Measurements from ENCODE around the gene TMSB10. TPM values are rescaled to one million over a fixed set of nuclear protein-coding genes. Genes with fewer than 3 reads are reported as not detected.

TMSB10 gene
- total and polyA plus RNA-seq, 2 of the 13 experiments (the other 11 are each of a cell fraction or from before 2014, with no cell fraction given): 665 to 708 TPM

DNA sequence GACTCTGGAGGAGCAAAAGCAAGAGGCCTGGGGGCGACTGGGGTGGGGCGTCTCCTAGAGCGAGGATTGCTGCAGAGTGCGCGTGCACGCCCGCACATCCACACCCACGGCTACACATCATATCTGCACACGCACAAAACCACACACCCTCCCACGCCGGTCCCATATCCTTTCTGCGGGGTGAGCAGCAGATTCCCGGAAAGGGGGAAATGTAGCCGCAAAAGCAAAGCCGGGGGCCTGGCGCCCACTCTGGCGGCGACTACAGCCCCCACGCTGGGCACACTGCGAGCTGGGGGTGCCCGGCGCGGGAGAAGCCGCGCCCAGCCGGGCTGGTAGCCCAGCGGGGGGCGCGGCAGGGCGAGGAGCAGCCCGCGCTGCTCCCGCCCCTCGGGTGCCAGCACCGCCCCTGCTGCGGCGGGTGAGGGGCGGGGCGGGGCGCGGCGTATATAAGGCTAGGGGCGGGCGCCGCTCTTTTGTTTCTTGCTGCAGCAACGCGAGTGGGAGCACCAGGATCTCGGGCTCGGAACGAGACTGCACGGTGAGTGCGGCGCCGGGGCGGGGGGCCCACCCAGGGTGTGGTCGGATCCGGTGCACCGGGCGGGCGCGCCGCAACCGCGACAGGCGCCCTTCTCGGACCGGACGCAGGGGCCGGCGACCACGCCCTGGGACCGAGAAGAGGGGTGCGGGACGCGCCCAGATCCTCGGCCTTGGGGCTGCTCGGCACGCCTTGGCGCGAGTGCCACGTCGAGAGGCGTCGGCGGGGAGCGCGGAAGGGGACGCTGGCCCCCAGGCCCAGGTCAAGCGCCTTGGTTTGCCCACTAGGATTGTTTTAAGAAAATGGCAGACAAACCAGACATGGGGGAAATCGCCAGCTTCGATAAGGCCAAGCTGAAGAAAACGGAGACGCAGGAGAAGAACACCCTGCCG is at the start of gene TMSB10 (continued):
- TF ChIP-seq, protein P1, sequence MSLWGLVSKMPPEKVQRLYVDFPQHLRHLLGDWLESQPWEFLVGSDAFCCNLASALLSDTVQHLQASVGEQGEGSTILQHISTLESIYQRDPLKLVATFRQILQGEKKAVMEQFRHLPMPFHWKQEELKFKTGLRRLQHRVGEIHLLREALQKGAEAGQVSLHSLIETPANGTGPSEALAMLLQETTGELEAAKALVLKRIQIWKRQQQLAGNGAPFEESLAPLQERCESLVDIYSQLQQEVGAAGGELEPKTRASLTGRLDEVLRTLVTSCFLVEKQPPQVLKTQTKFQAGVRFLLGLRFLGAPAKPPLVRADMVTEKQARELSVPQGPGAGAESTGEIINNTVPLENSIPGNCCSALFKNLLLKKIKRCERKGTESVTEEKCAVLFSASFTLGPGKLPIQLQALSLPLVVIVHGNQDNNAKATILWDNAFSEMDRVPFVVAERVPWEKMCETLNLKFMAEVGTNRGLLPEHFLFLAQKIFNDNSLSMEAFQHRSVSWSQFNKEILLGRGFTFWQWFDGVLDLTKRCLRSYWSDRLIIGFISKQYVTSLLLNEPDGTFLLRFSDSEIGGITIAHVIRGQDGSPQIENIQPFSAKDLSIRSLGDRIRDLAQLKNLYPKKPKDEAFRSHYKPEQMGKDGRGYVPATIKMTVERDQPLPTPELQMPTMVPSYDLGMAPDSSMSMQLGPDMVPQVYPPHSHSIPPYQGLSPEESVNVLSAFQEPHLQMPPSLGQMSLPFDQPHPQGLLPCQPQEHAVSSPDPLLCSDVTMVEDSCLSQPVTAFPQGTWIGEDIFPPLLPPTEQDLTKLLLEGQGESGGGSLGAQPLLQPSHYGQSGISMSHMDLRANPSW (CRISPR knock-in tag; IDR thresholded peaks at IDR 0.05; ENCODE audit: borderline replicate concordance): peak; percentile 30; the same call in 1 of the 2 replicates
- TF ChIP-seq, protein P2, sequence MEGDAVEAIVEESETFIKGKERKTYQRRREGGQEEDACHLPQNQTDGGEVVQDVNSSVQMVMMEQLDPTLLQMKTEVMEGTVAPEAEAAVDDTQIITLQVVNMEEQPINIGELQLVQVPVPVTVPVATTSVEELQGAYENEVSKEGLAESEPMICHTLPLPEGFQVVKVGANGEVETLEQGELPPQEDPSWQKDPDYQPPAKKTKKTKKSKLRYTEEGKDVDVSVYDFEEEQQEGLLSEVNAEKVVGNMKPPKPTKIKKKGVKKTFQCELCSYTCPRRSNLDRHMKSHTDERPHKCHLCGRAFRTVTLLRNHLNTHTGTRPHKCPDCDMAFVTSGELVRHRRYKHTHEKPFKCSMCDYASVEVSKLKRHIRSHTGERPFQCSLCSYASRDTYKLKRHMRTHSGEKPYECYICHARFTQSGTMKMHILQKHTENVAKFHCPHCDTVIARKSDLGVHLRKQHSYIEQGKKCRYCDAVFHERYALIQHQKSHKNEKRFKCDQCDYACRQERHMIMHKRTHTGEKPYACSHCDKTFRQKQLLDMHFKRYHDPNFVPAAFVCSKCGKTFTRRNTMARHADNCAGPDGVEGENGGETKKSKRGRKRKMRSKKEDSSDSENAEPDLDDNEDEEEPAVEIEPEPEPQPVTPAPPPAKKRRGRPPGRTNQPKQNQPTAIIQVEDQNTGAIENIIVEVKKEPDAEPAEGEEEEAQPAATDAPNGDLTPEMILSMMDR (CRISPR knock-in tag; IDR thresholded peaks at IDR 0.05): peak; percentile 35; the same call in 1 of the 2 replicates
- TF ChIP-seq ZNF556 (CRISPR knock-in tag; IDR thresholded peaks at IDR 0.05; ENCODE audit: borderline replicate concordance): peak; percentile 71; the same call in 1 of the 2 replicates
- peak; percentile 82; the same call in 1 of the 2 replicates for TF ChIP-seq AHR (CRISPR knock-in tag; IDR thresholded peaks at IDR 0.05)
- TF ChIP-seq, protein P3, sequence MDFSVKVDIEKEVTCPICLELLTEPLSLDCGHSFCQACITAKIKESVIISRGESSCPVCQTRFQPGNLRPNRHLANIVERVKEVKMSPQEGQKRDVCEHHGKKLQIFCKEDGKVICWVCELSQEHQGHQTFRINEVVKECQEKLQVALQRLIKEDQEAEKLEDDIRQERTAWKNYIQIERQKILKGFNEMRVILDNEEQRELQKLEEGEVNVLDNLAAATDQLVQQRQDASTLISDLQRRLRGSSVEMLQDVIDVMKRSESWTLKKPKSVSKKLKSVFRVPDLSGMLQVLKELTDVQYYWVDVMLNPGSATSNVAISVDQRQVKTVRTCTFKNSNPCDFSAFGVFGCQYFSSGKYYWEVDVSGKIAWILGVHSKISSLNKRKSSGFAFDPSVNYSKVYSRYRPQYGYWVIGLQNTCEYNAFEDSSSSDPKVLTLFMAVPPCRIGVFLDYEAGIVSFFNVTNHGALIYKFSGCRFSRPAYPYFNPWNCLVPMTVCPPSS (IDR thresholded peaks at IDR 0.05): no peak
- TF ChIP-seq ZNF543 (CRISPR knock-in tag; IDR thresholded peaks at IDR 0.05): peak; percentile 48; the same call in 1 of the 2 replicates
- TF ChIP-seq, protein P4, sequence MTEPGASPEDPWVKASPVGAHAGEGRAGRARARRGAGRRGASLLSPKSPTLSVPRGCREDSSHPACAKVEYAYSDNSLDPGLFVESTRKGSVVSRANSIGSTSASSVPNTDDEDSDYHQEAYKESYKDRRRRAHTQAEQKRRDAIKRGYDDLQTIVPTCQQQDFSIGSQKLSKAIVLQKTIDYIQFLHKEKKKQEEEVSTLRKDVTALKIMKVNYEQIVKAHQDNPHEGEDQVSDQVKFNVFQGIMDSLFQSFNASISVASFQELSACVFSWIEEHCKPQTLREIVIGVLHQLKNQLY (CRISPR knock-in tag; IDR thresholded peaks at IDR 0.05): peak; percentile 45; the same call in 1 of the 2 replicates
- TF ChIP-seq CHD4 (IDR thresholded peaks at IDR 0.05; ENCODE audit: borderline replicate concordance, low read length): no peak
- TF ChIP-seq, protein P5, sequence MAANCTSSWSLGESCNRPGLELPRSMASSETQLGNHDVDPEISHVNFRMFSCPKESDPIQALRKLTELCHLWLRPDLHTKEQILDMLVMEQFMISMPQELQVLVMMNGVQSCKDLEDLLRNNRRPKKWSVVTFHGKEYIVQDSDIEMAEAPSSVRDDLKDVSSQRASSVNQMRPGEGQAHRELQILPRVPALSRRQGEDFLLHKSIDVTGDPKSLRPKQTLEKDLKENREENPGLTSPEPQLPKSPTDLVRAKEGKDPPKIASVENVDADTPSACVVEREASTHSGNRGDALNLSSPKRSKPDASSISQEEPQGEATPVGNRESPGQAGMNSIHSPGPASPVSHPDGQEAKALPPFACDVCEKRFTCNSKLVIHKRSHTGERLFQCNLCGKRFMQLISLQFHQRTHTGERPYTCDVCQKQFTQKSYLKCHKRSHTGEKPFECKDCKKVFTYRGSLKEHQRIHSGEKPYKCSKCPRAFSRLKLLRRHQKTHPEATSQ (CRISPR knock-in tag; IDR thresholded peaks at IDR 0.05; ENCODE audit: borderline replicate concordance): peak; percentile 80; the same call in 1 of the 2 replicates
- TF ChIP-seq NPAS2 (CRISPR knock-in tag; IDR thresholded peaks at IDR 0.05; ENCODE audit: borderline replicate concordance): no peak
- no peak for TF ChIP-seq ZNF703 (CRISPR knock-in tag; IDR thresholded peaks at IDR 0.05; ENCODE audit: borderline replicate concordance)
- no peak for TF ChIP-seq ZNF781 (CRISPR knock-in tag; IDR thresholded peaks at IDR 0.05; ENCODE audit: borderline replicate concordance, not compliant biosample characterization)
- 0 out of 2 replicates have a peak, but pooled peaks have one; percentile 39 for TF ChIP-seq ZNF570 (CRISPR knock-in tag; IDR thresholded peaks at IDR 0.05; ENCODE audit: borderline replicate concordance)
- no peak for TF ChIP-seq ZNF33A (CRISPR knock-in tag; IDR thresholded peaks at IDR 0.05; ENCODE audit: borderline replicate concordance)
- TF ChIP-seq, protein P6, sequence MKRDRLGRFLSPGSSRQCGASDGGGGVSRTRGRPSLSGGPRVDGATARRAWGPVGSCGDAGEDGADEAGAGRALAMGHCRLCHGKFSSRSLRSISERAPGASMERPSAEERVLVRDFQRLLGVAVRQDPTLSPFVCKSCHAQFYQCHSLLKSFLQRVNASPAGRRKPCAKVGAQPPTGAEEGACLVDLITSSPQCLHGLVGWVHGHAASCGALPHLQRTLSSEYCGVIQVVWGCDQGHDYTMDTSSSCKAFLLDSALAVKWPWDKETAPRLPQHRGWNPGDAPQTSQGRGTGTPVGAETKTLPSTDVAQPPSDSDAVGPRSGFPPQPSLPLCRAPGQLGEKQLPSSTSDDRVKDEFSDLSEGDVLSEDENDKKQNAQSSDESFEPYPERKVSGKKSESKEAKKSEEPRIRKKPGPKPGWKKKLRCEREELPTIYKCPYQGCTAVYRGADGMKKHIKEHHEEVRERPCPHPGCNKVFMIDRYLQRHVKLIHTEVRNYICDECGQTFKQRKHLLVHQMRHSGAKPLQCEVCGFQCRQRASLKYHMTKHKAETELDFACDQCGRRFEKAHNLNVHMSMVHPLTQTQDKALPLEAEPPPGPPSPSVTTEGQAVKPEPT (CRISPR knock-in tag; IDR thresholded peaks at IDR 0.05; ENCODE audit: low read depth): no peak
- no peak for TF ChIP-seq ATAD3A (CRISPR knock-in tag; IDR thresholded peaks at IDR 0.05)
- peak; percentile 54; the same call in 1 of the 2 replicates for TF ChIP-seq POLR2AphosphoS2 (IDR thresholded peaks at IDR 0.05; ENCODE audit: low read depth, low read length)

Measured in HepG2 (cell line).